HepG2 (cell line): ENCODE results near the gene ARL16. TPM values are rescaled to one million over a fixed set of nuclear protein-coding genes. Genes with fewer than 3 reads are reported as not detected.

Source experiments
- CREB1 ChIP-seq, 2 experiments: fragments of 450-650 bp in 1 of 2; IDR thresholded peaks; 2 replicates each; pipeline ENCODE4 v1.6.1; 2016 to 2017; ENCODE audit warnings: control low read depth in 1 of 2, mild to moderate bottlenecking in 1 of 2, missing compliant biosample characterization in 1 of 2, missing genetic modification characterization in 1 of 2
- DZIP1 ChIP-seq: sonication (generic); formaldehyde crosslinking; IDR thresholded peaks from 2 replicates; pipeline ENCODE4 v1.5.0; 2020; ENCODE audit warnings: mild to moderate bottlenecking, missing genetic modification reagents
- ISX ChIP-seq: sonication (generic); formaldehyde crosslinking; conservative IDR thresholded peaks from 2 replicates; pipeline ENCODE4 v1.5.0; 2020; ENCODE audit warnings: missing genetic modification reagents
- MNT ChIP-seq: fragments of 450-650 bp; IDR thresholded peaks from 2 replicates; pipeline ENCODE4 v1.6.1; 2016
- PAWR ChIP-seq: sonication (generic); formaldehyde crosslinking; IDR thresholded peaks from 2 replicates; pipeline ENCODE4 v1.4.0; 2020; ENCODE audit warnings: missing genetic modification reagents, mild to moderate bottlenecking, borderline replicate concordance
- PRMT3 ChIP-seq: sonication (generic); formaldehyde crosslinking; IDR thresholded peaks from 2 replicates; pipeline ENCODE4 v1.8.1; 2022; ENCODE audit warnings: low read depth, mild to moderate bottlenecking, moderate library complexity, missing genetic modification reagents, borderline replicate concordance
- SALL2 ChIP-seq: sonication (generic); formaldehyde crosslinking; IDR thresholded peaks from 2 replicates; pipeline ENCODE4 v1.8.1; 2023; ENCODE audit warnings: mild to moderate bottlenecking, missing genetic modification reagents, inconsistent platforms
- SRF ChIP-seq: IDR thresholded peaks from 2 replicates; pipeline ENCODE4 v1.6.1; 2011; ENCODE audit warnings: mild to moderate bottlenecking, low read depth, low read length, moderate library complexity
- SUZ12 ChIP-seq: fragments of 150-350 bp; IDR thresholded peaks from 2 replicates; pipeline ENCODE4 v1.6.1; 2014; ENCODE audit warnings: low read depth, low read length
- TFAP4 ChIP-seq: sonication (generic); IDR thresholded peaks from 2 replicates; pipeline ENCODE4 v1.6.1; 2016; ENCODE audit warnings: low read depth, borderline replicate concordance
- TFDP2 ChIP-seq: sonication (generic); formaldehyde crosslinking; IDR thresholded peaks from 2 replicates; pipeline ENCODE4 v1.4.0; 2020; ENCODE audit warnings: missing genetic modification reagents
- U2AF1 ChIP-seq: fragments of 200-400 bp; formaldehyde crosslinking; optimal IDR thresholded peaks from 2 replicates; pipeline ENCODE3; 2017; ENCODE audit warnings: mild to moderate bottlenecking, low read depth, low read length
- ZBTB8A ChIP-seq: sonication (generic); formaldehyde crosslinking; IDR thresholded peaks from 2 replicates; pipeline ENCODE4 v1.4.0; 2020; ENCODE audit warnings: mild to moderate bottlenecking, low read depth, missing genetic modification reagents, borderline replicate concordance
- ZNF160 ChIP-seq: sonication (generic); formaldehyde crosslinking; IDR thresholded peaks from 2 replicates; pipeline ENCODE4 v1.8.0; 2022; ENCODE audit warnings: mild to moderate bottlenecking, inconsistent platforms, missing genetic modification reagents
- ZNF180 ChIP-seq: sonication (generic); formaldehyde crosslinking; IDR thresholded peaks from 2 replicates; pipeline ENCODE4 v1.4.0; 2020; ENCODE audit warnings: low read depth, missing genetic modification reagents, borderline replicate concordance
- ZNF205 ChIP-seq: IDR thresholded peaks from 2 replicates; pipeline ENCODE4 v1.6.1; 2018; ENCODE audit warnings: missing biosample characterization, missing genetic modification reagents
- ZNF264 ChIP-seq: sonication (generic); formaldehyde crosslinking; IDR thresholded peaks from 2 replicates; pipeline ENCODE4 v1.4.0; 2020; ENCODE audit warnings: missing genetic modification reagents
- ZNF275 ChIP-seq: sonication (generic); formaldehyde crosslinking; IDR thresholded peaks from 2 replicates; pipeline ENCODE4 v1.8.0; 2022; ENCODE audit warnings: missing genetic modification reagents, mild to moderate bottlenecking, inconsistent platforms, borderline replicate concordance
- ZNF33A ChIP-seq: sonication (generic); formaldehyde crosslinking; IDR thresholded peaks from 2 replicates; pipeline ENCODE4 v1.5.1; 2020; ENCODE audit warnings: missing genetic modification reagents, mild to moderate bottlenecking, moderate library complexity, borderline replicate concordance
- ZNF550 ChIP-seq: sonication (generic); formaldehyde crosslinking; IDR thresholded peaks from 2 replicates; pipeline ENCODE4 v1.4.0; 2020; ENCODE audit warnings: mild to moderate bottlenecking, missing genetic modification reagents, borderline replicate concordance
- ZNF781 ChIP-seq: sonication (generic); formaldehyde crosslinking; IDR thresholded peaks from 2 replicates; pipeline ENCODE4 v1.5.1; 2020; ENCODE audit warnings: borderline replicate concordance, mild to moderate bottlenecking, missing genetic modification reagents; ENCODE audit errors: not compliant biosample characterization
- ZNF788 ChIP-seq: sonication (generic); formaldehyde crosslinking; IDR thresholded peaks from 2 replicates; pipeline ENCODE4 v1.5.0; 2020; ENCODE audit warnings: mild to moderate bottlenecking, missing genetic modification reagents, borderline replicate concordance
- polyA plus RNA-seq, 8 experiments: library from polyadenylated mRNA; depleted of rRNA in 3 of 8; stranded (reverse) in 7 of 8; unstranded in 1 of 8; fragments of >200 nt; fragmentation: Illumina TruSeq in 4 of 8; extraction: Trizol in 4 of 8; gene quantifications; 2 replicates each; pipeline versions ENCODE4 v1.2.1 to v1.2.3, GENCODE V29; 2011 to 2016; ENCODE audit warnings: low read depth in 4 of 8, missing spikeins in 1 of 8, mixed read lengths in 1 of 8; ENCODE audit not compliant: insufficient read depth in 1 of 8
- total RNA-seq, 5 experiments: library from RNA; depleted of rRNA; stranded (reverse); fragments of >200 nt; fragmentation: Illumina TruSeq; extraction: Trizol; gene quantifications; 2 replicates each; pipeline ENCODE4 v1.2.3, GENCODE V29; 2016; ENCODE audit warnings: low read depth in 1 of 5

The ARL16 gene
- total and polyA plus RNA-seq, 2 of the 13 experiments (the other 11 are each of a cell fraction or from before 2014, with no cell fraction given): 20.8 to 30.8 TPM

GRCh38 chr17:81655378-81656117 lies 28.0 kb downstream of the ARL16 start (continued):
- no peak for TF ChIP-seq ZNF781 (CRISPR knock-in tag)
- TF ChIP-seq ZNF33A (CRISPR knock-in tag): no peak
- TF ChIP-seq ZBTB8A (CRISPR knock-in tag): no peak
- TF ChIP-seq U2AF1: no peak
- TF ChIP-seq CREB1 (IDR thresholded peaks at IDR 0.05): no peak
- no peak for TF ChIP-seq CREB1 (CRISPR knock-in tag; IDR thresholded peaks at IDR 0.05)
- peak; percentile 16; the same call in 1 of the 2 replicates for TF ChIP-seq MNT
- no peak for TF ChIP-seq DZIP1 (CRISPR knock-in tag)
- no peak for TF ChIP-seq TFAP4
- no peak for TF ChIP-seq SRF
- TF ChIP-seq ISX (CRISPR knock-in tag): no peak
- no peak for TF ChIP-seq PAWR (CRISPR knock-in tag)
- no peak for TF ChIP-seq PRMT3 (CRISPR knock-in tag)
- TF ChIP-seq TFDP2 (CRISPR knock-in tag): peak; percentile 74
- no peak for TF ChIP-seq SUZ12
- peak; percentile 34; the same call in 1 of the 2 replicates for TF ChIP-seq ZNF205 (CRISPR knock-in tag)
- TF ChIP-seq ZNF550 (CRISPR knock-in tag): no peak
- no peak for TF ChIP-seq ZNF180 (CRISPR knock-in tag)
- no peak; the same call in 1 of the 2 replicates for TF ChIP-seq ZNF160
- TF ChIP-seq ZNF788 (CRISPR knock-in tag): no peak
- TF ChIP-seq SALL2 (CRISPR knock-in tag): no peak
- no peak for TF ChIP-seq ZNF275 (CRISPR knock-in tag)
- TF ChIP-seq ZNF264: no peak; the same call in 1 of the 2 replicates
